Dedifferentiated amniotic fluid mesenchymal stem cell (primary cell): ENCODE data around the gene STK36.

ENCODE experiments used
- DNase-seq: peaks from one replicate; pipeline ENCODE4 v3.0.0-alpha.2; 2016; ENCODE audit errors: extremely low spot score

The STK36 gene

GRCh38 chr2:218720048-218721041 is 48.5 kb downstream of the STK36 start:
- no peak for DNase-seq

- no peak for DNase-seq
Measured at GRCh38 chr2:218721488-218721887, 49.6 kb downstream of the STK36 start.

- no peak for DNase-seq
Measured at GRCh38 chr2:218721934-218722333, 50.0 kb downstream of the STK36 start.

GRCh38 chr2:218722419-218722818 is 50.5 kb downstream of the STK36 start:
- DNase-seq, result no peak

GRCh38 chr2:218722876-218723785 is 51.2 kb downstream of the STK36 start:
- DNase-seq, result no peak

GRCh38 chr2:218726004-218726574 is 54.2 kb downstream of the STK36 start:
- DNase-seq, result no peak

- DNase-seq, result no peak
Measured at GRCh38 chr2:218727502-218728165, 55.7 kb downstream of the STK36 start.

GRCh38 chr2:218729640-218730039 is 57.8 kb downstream of the STK36 start:
- DNase-seq, result no peak

GRCh38 chr2:218732052-218732760 is 60.3 kb downstream of the STK36 start:
- DNase-seq, result no peak

GRCh38 chr2:218732761-218733158 is 60.9 kb downstream of the STK36 start:
- DNase-seq, result no peak

GRCh38 chr2:218733171-218734021 is 61.5 kb downstream of the STK36 start:
- DNase-seq, result no peak

GRCh38 chr2:218734190-218734975 is 62.5 kb downstream of the STK36 start:
- no peak for DNase-seq

GRCh38 chr2:218736531-218736930 is 64.6 kb downstream of the STK36 start:
- no peak for DNase-seq

- no peak for DNase-seq
Measured at GRCh38 chr2:218743068-218743467, 71.2 kb downstream of the STK36 start.

- no peak for DNase-seq
Measured at GRCh38 chr2:218744615-218745014, 72.7 kb downstream of the STK36 start.

GRCh38 chr2:218745160-218745558 is 73.3 kb downstream of the STK36 start:
- DNase-seq, result no peak

- peak; percentile 28 for DNase-seq
Measured at GRCh38 chr2:218745559-218746469, 73.9 kb downstream of the STK36 start.

- no peak for DNase-seq
Measured at GRCh38 chr2:218746470-218746795, 74.5 kb downstream of the STK36 start.
